SK-N-SH (cell line): ENCODE measurements around the gene SGCE. TPM values are rescaled to one million over a fixed set of nuclear protein-coding genes. Genes with fewer than 3 reads are reported as not detected.

Experiments used
- CTCF ChIA-PET: fragments of 300-600, 350-600 bp; formaldehyde crosslinking; extraction: SDS; loops from one replicate; lab custom pipeline; 2021; lab: Yijun Ruan, JAX
- POLR2A ChIA-PET: fragments of 350-600 bp; sonication (Branson Sonifier 250); formaldehyde crosslinking; extraction: SDS; loops from one replicate; lab custom pipeline; 2020; ENCODE audit warnings: antibody characterized with exemption, inconsistent platforms; lab: Yijun Ruan, JAX
- DNase-seq: peaks from one replicate; pipeline ENCODE4 v3.0.0; 2012
- H2AFZ ChIP-seq: fragments of 200-600 bp; sonication (generic); 2 replicates; pipeline ENCODE4 v1.8.1; 2016; ENCODE audit warnings: antibody characterized with exemption, mild to moderate bottlenecking, low read depth
- H3F3A ChIP-seq: fragments of 200-600 bp; sonication (generic); replicated peaks from 2 replicates; pipeline ENCODE3; 2016; ENCODE audit warnings: antibody characterized with exemption, mild to moderate bottlenecking; ENCODE audit not compliant: insufficient read depth
- H3K27ac ChIP-seq, 2 experiments: fragments of 200-500 bp in 1 of 2; fragments of 200-600 bp in 1 of 2; sonication (Bioruptor generic) in 1 of 2; sonication (generic), shearing (Covaris generic) in 1 of 2; 2 replicates each; pipeline versions ENCODE4 v1.5.1 to v1.6.1; 2014 to 2016; ENCODE audit warnings: low read depth in 2 of 2, inconsistent platforms in 1 of 2, low read length in 1 of 2, mild to moderate bottlenecking in 1 of 2, mixed read lengths in 1 of 2
- H3K27me3 ChIP-seq: fragments of 200-600 bp; sonication (generic), shearing (Covaris generic); 2 replicates; pipeline ENCODE4 v1.6.1; 2016; ENCODE audit warnings: mixed run types; ENCODE audit not compliant: insufficient read depth
- H3K36me3 ChIP-seq, 2 experiments: fragments of 200-500 bp in 1 of 2; fragments of 200-600 bp in 1 of 2; sonication (Bioruptor generic) in 1 of 2; sonication (generic) in 1 of 2; replicated peaks in 1 of 2; 2 replicates each; pipeline versions ENCODE3 to v1.5.1; 2014 to 2016; ENCODE audit warnings: low read length in 1 of 2, mild to moderate bottlenecking in 1 of 2; ENCODE audit not compliant: insufficient read depth in 2 of 2, control insufficient read depth in 1 of 2
- H3K4me1 ChIP-seq, 2 experiments: fragments of 200-500 bp in 1 of 2; fragments of 200-600 bp in 1 of 2; sonication (Bioruptor generic) in 1 of 2; sonication (generic), shearing (Covaris generic) in 1 of 2; 2 replicates each; pipeline versions ENCODE4 v1.5.1 to v1.6.1; 2014 to 2016; ENCODE audit warnings: low read depth in 1 of 2, low read length in 1 of 2, mixed run types in 1 of 2; ENCODE audit not compliant: insufficient read depth in 2 of 2, control insufficient read depth in 1 of 2
- H3K4me2 ChIP-seq: fragments of 200-600 bp; sonication (generic), shearing (Covaris generic); 2 replicates; pipeline ENCODE4 v1.6.1; 2017; ENCODE audit warnings: mixed run types
- H3K4me3 ChIP-seq, 2 experiments: fragments of 200-500 bp in 1 of 2; fragments of 200-600 bp in 1 of 2; sonication (Bioruptor generic) in 1 of 2; sonication (generic), shearing (Covaris generic) in 1 of 2; 2 replicates each; pipeline versions ENCODE4 v1.5.1 to v1.8.1; 2014 to 2016; ENCODE audit warnings: low read depth in 2 of 2, inconsistent platforms in 1 of 2, low read length in 1 of 2, mild to moderate bottlenecking in 1 of 2, mixed read lengths in 1 of 2, moderate library complexity in 1 of 2
- H3K79me2 ChIP-seq: fragments of 200-600 bp; sonication (generic); 2 replicates; pipeline ENCODE4 v1.8.1; 2017; ENCODE audit warnings: mild to moderate bottlenecking; ENCODE audit not compliant: insufficient read depth
- H3K9ac ChIP-seq: fragments of 200-600 bp; sonication (generic); 2 replicates; pipeline ENCODE4 v1.6.1; 2017; ENCODE audit warnings: mixed run types
- H3K9me2 ChIP-seq: fragments of 200-600 bp; sonication (generic); 2 replicates; pipeline ENCODE4 v1.6.1; 2017; ENCODE audit warnings: mixed run types
- H3K9me3 ChIP-seq: fragments of 200-600 bp; sonication (generic); 2 replicates; pipeline ENCODE4 v1.6.1; 2017; ENCODE audit warnings: mixed run types, mild to moderate bottlenecking, moderate library complexity
- H4K20me1 ChIP-seq: fragments of 200-600 bp; sonication (generic); 2 replicates; pipeline ENCODE4 v1.6.1; 2017; ENCODE audit warnings: mild to moderate bottlenecking, mixed run types; ENCODE audit not compliant: insufficient read depth
- EP300 ChIP-seq, 2 experiments: IDR thresholded peaks; 2 replicates each; pipeline versions ENCODE4 v1.4.0 to v1.6.1; 2012; ENCODE audit warnings: borderline replicate concordance in 1 of 2, low read depth in 1 of 2, low read length in 1 of 2
- FOXJ3 ChIP-seq: sonication (generic); formaldehyde crosslinking; IDR thresholded peaks from 2 replicates; pipeline ENCODE4 v1.5.1; 2020; ENCODE audit warnings: mild to moderate bottlenecking, missing genetic modification reagents
- FOXM1 ChIP-seq: IDR thresholded peaks from 2 replicates; pipeline ENCODE4 v1.4.0; 2012; ENCODE audit warnings: low read depth, mild to moderate bottlenecking
- JUND ChIP-seq: IDR thresholded peaks from 2 replicates; pipeline ENCODE4 v1.4.0; 2012
- MAX ChIP-seq: IDR thresholded peaks from 2 replicates; pipeline ENCODE4 v1.4.0; 2012; ENCODE audit warnings: low read depth
- MEF2A ChIP-seq: IDR thresholded peaks from 2 replicates; pipeline ENCODE4 v1.4.0; 2012; ENCODE audit warnings: low read depth, borderline replicate concordance
- MXI1 ChIP-seq: IDR thresholded peaks from 2 replicates; pipeline ENCODE4 v1.6.1; 2012; ENCODE audit warnings: mild to moderate bottlenecking, low read depth, low read length, improper control_type of control experiment
- NRF1 ChIP-seq: IDR thresholded peaks from 2 replicates; pipeline ENCODE4 v1.6.1; 2012; ENCODE audit warnings: low read depth, mild to moderate bottlenecking, low read length
- POLR2AphosphoS5 ChIP-seq: IDR thresholded peaks from 2 replicates; pipeline ENCODE4 v1.6.1; 2012; ENCODE audit warnings: low read depth, low read length
- RAD21 ChIP-seq: IDR thresholded peaks from 2 replicates; pipeline ENCODE4 v1.6.1; 2012; ENCODE audit warnings: mild to moderate bottlenecking, low read length
- RCOR1 ChIP-seq: fragments of 150-350 bp; IDR thresholded peaks from 2 replicates; pipeline ENCODE4 v1.6.1; 2017; ENCODE audit warnings: antibody characterized with exemption, low read length
- SIN3A ChIP-seq: IDR thresholded peaks from 2 replicates; pipeline ENCODE4 v1.6.1; 2012; ENCODE audit warnings: low read depth, mild to moderate bottlenecking, low read length, moderate library complexity, borderline replicate concordance
- TAF1 ChIP-seq: IDR thresholded peaks from 2 replicates; pipeline ENCODE4 v1.6.1; 2012; ENCODE audit warnings: low read depth, mild to moderate bottlenecking, low read length, moderate library complexity, borderline replicate concordance
- TEAD4 ChIP-seq: IDR thresholded peaks from 2 replicates; pipeline ENCODE4 v1.4.0; 2012; ENCODE audit warnings: mild to moderate bottlenecking, borderline replicate concordance; ENCODE audit not compliant: insufficient read depth
- USF1 ChIP-seq: IDR thresholded peaks from 2 replicates; pipeline ENCODE4 v1.4.0; 2012; ENCODE audit warnings: low read depth, borderline replicate concordance
- USF2 ChIP-seq: fragments of 150-350 bp; IDR thresholded peaks from 2 replicates; pipeline ENCODE4 v1.6.1; 2017; ENCODE audit warnings: antibody characterized with exemption, low read length, low read depth, borderline replicate concordance
- YY1 ChIP-seq: IDR thresholded peaks from 2 replicates; pipeline ENCODE4 v1.4.0; 2012; ENCODE audit warnings: low read depth, mild to moderate bottlenecking
- WGBS: methylation state at CpG from one replicate; pipeline ENCODE4 v1.1.6; 2017; ENCODE audit warnings: low lambda C conversion rate; 5-methylcytosine and 5-hydroxymethylcytosine counted together
- polyA plus RNA-seq, 3 experiments: library from polyadenylated mRNA; depleted of rRNA; stranded (reverse); fragments of >200 nt; gene quantifications; 2 replicates each; pipeline ENCODE4 v1.2.3, GENCODE V29; 2012
- TF ChIP-seq, protein P1 (sequence below): fragments of 150-350 bp; IDR thresholded peaks from 2 replicates; pipeline ENCODE4 v1.6.1; 2016; ENCODE audit warnings: mild to moderate bottlenecking, low read depth, low read length
- TF ChIP-seq, protein P2 (sequence below): IDR thresholded peaks from 2 replicates; pipeline ENCODE4; 2012

SGCE gene
- polyA plus RNA-seq, 1 of the 3 experiments (the other 2 are of a cell fraction) = 69.5 TPM

DNA sequence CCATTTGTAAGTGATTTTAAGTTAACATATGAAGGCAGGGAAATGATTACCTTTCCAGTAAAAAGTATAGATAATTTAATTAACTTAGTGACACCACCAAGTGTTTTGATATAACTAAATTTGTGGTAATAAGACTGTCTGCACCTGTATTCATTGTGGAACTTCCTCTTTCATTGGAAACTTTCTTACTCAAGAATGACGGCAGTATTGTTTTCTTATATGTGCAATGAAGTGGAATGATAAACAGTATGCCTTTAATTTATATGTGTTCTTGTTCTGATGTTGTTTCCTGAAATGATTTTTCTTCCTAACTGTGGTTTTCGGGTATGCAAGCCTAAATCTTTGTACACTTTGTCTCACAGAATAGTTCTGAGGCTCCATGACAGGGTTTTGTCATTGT lies 99.9 kb downstream of the SGCE start:
- POLR2A ChIA-PET = no interaction called here

DNA sequence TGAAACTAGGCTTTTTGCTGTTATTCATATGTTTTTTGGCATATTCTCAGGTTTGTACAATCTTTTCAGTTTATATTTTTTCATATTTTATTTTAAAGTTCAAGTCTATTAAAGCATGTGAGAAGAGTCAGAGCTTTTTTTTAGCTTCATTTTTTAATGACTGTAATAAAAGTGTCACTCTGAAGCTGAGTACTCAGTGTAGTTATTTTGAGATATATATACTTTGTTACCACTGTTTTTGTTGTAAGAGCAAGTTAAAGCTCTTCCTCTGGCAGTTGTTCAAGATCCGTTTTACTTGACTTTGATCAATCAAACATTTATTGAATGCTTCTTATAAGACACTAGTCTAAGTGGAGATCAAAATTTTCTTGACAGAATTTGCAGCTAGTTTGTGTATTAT lies 108.8 kb downstream of the SGCE start:
- H3K4me2 ChIP-seq = no peak overlapping the region
- no peak overlapping the region for H3K4me3 ChIP-seq
- no peaks in the 10 kb centered on the region for H3K79me2 ChIP-seq
- H3F3A ChIP-seq = peaks cover 9% of the 10 kb centered on the region
- no peaks in the 10 kb centered on the region for H3K27me3 ChIP-seq
- no peak overlapping the region for H3K9ac ChIP-seq
- WGBS = 92% methylated on average over 1 of the region's 1 CpG
- DNase-seq = no peak
- H3K9me3 ChIP-seq = no peaks in the 10 kb centered on the region
- no peaks in the 10 kb centered on the region for H3K9me2 ChIP-seq
- no peak overlapping the region for H2AFZ ChIP-seq
- TF ChIP-seq POLR2AphosphoS5 (no peak), TAF1 (no peak), MAX (no peak), TEAD4 (no peak), JUND (no peak), RAD21 (no peak), SIN3A (no peak), USF1 (no peak), RCOR1 (no peak), MEF2A (no peak), EP300 (IDR thresholded peaks at IDR 0.05; ENCODE audit: borderline replicate concordance in 1 of 2, low read depth in 1 of 2, low read length in 1 of 2) (no peak), FOXM1 (no peak), NRF1 (no peak), FOXJ3 (CRISPR knock-in tag) (no peak), MXI1 (no peak)
- TF ChIP-seq, protein P1, sequence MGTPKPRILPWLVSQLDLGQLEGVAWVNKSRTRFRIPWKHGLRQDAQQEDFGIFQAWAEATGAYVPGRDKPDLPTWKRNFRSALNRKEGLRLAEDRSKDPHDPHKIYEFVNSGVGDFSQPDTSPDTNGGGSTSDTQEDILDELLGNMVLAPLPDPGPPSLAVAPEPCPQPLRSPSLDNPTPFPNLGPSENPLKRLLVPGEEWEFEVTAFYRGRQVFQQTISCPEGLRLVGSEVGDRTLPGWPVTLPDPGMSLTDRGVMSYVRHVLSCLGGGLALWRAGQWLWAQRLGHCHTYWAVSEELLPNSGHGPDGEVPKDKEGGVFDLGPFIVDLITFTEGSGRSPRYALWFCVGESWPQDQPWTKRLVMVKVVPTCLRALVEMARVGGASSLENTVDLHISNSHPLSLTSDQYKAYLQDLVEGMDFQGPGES = no peak
- TF ChIP-seq, protein P2, sequence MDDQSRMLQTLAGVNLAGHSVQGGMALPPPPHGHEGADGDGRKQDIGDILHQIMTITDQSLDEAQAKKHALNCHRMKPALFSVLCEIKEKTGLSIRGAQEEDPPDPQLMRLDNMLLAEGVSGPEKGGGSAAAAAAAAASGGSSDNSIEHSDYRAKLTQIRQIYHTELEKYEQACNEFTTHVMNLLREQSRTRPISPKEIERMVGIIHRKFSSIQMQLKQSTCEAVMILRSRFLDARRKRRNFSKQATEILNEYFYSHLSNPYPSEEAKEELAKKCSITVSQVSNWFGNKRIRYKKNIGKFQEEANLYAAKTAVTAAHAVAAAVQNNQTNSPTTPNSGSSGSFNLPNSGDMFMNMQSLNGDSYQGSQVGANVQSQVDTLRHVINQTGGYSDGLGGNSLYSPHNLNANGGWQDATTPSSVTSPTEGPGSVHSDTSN = no peak
- no peaks in the 10 kb centered on the region; a peak in 1 of 4 replicates for H3K4me1 ChIP-seq
- POLR2A ChIA-PET = no interaction called here
- H3K36me3 ChIP-seq = peaks cover 56 to 84% of the 10 kb centered on the region in 2 experiments
- CTCF ChIA-PET = interaction anchor here (1.6 to 2.9 kb wide), 2 partner anchors 15 to 258 kb away, joined by 5 to 10 read pairs; no protein-coding TSS in a partner anchor
- no peaks in the 10 kb centered on the region for H4K20me1 ChIP-seq
- H3K27ac ChIP-seq = no peak overlapping the region

More for the DNA sequence above, 99.9 kb downstream of the SGCE start:
- no peak overlapping the region for H3K4me2 ChIP-seq
- H3K9me2 ChIP-seq = no peaks in the 10 kb centered on the region
- CTCF ChIA-PET = interaction anchor here (1.1 kb wide), 1 partner anchor 106 kb away, joined by 3 read pairs; no protein-coding TSS in a partner anchor
- TF ChIP-seq YY1 (no peak), USF2 (no peak)
- TF ChIP-seq, protein P2 = no peak
- DNase-seq = no peak
- no peak overlapping the region for H2AFZ ChIP-seq
- no peaks in the 10 kb centered on the region for H4K20me1 ChIP-seq
- WGBS = 92% methylated on average over 2 of the region's 2 CpGs
- H3K9me3 ChIP-seq = no peaks in the 10 kb centered on the region
- H3K27ac ChIP-seq = no peak overlapping the region; a peak in 1 of 4 replicates
- no peak overlapping the region for H3K9ac ChIP-seq
- H3K27me3 ChIP-seq = no peaks in the 10 kb centered on the region
- H3K4me1 ChIP-seq = no peaks in the 10 kb centered on the region; a peak in 1 of 4 replicates
- H3K4me3 ChIP-seq = no peak overlapping the region
- no peaks in the 10 kb centered on the region for H3K79me2 ChIP-seq
- H3F3A ChIP-seq = peaks cover 11% of the 10 kb centered on the region
- peaks cover 62 to 72% of the 10 kb centered on the region in 2 experiments for H3K36me3 ChIP-seq
